Osteoblast (primary cell): ENCODE measurements around the gene CDCA5. TPM values are rescaled to one million over a fixed set of nuclear protein-coding genes. Genes with fewer than 3 reads are reported as not detected.
A peak's percentile ranks its signal among the peaks of the same experiment; 100 is the strongest.

Experiments used
- DNase-seq: peaks from one replicate; pipeline ENCODE4 v3.0.0; 2011; ENCODE audit warnings: low spot score, mixed read lengths; ENCODE audit not compliant: insufficient read length; ENCODE audit errors: missing footprints
- H2AFZ ChIP-seq: 2 replicates; pipeline ENCODE4 v1.6.0; 2011; ENCODE audit warnings: mild to moderate bottlenecking, low read length
- H3K27ac ChIP-seq: 2 replicates; pipeline ENCODE4 v1.5.1; 2011; ENCODE audit warnings: mild to moderate bottlenecking, low read depth, low read length, moderate library complexity
- H3K27me3 ChIP-seq: 2 replicates; pipeline ENCODE4 v1.6.0; 2012; ENCODE audit warnings: mild to moderate bottlenecking, control low read depth, inconsistent platforms, low read length, moderate library complexity; ENCODE audit not compliant: insufficient read depth
- H3K36me3 ChIP-seq: 2 replicates; pipeline ENCODE4 v1.5.1; 2011; ENCODE audit warnings: mild to moderate bottlenecking, low read length, control low read depth, moderate library complexity; ENCODE audit not compliant: insufficient read depth
- H3K4me1 ChIP-seq: 2 replicates; pipeline ENCODE4 v1.5.1; 2011; ENCODE audit warnings: mild to moderate bottlenecking, low read length, control low read depth, moderate library complexity; ENCODE audit not compliant: insufficient read depth
- H3K4me2 ChIP-seq: 2 replicates; pipeline ENCODE4 v1.6.0; 2011; ENCODE audit warnings: mild to moderate bottlenecking, low read length; ENCODE audit not compliant: insufficient read depth
- H3K4me3 ChIP-seq: fragments of 200-600 bp; sonication (generic); 3 replicates; pipeline ENCODE4 v1.5.1; 2012; ENCODE audit warnings: mild to moderate bottlenecking, low read length, inconsistent platforms; ENCODE audit not compliant: insufficient read depth
- H3K79me2 ChIP-seq: 2 replicates; pipeline ENCODE4 v1.6.0; 2012; ENCODE audit warnings: mild to moderate bottlenecking, low read length, control low read depth, inconsistent platforms; ENCODE audit not compliant: insufficient read depth
- H3K9me3 ChIP-seq: 2 replicates; pipeline ENCODE4 v1.5.1; 2011; ENCODE audit warnings: low read depth, low read length, control low read depth
- H4K20me1 ChIP-seq: 2 replicates; pipeline ENCODE4 v1.6.0; 2012; ENCODE audit warnings: mild to moderate bottlenecking, low read length, control low read depth; ENCODE audit not compliant: insufficient read depth
- total RNA-seq: library from RNA; depleted of rRNA; stranded (reverse); fragments of >200 nt; gene quantifications from 2 replicates; pipeline ENCODE4 v1.2.3, GENCODE V29; 2012
- TF ChIP-seq, protein P1 (sequence below): IDR thresholded peaks from 2 replicates; pipeline ENCODE4 v1.5.1; 2011; ENCODE audit warnings: mild to moderate bottlenecking, low read depth, low read length, moderate library complexity; ENCODE audit errors: extremely low read depth

The CDCA5 gene
- total RNA-seq, 1 donor, result 3.3 TPM

DNA sequence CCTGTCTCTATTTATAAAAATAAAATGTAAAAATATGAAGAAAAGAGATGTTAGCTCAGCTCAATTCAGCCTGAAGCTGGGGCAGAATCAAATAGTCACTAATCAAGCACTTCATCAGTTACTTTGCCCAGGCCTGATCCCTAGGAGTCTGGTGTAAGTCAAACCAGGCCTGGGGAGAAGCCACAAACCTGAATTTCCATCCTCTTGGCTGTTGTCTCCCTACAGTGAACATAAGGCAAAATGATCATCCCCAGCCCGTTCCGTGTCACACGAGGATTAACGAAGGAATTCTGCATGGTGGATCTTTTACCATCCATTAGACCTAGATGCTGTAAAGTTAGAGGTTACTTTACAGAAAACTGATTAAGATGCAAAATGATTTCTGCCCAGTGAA lies 19.0 kb downstream of the CDCA5 start:
- Histone ChIP-seq H3K79me2 (no peaks in the 10 kb centered on the region), H3K4me3 (no peak overlapping the region), H2AFZ (no peak overlapping the region), H3K27me3 (no peaks in the 10 kb centered on the region), H3K4me1 (no peaks in the 10 kb centered on the region), H3K36me3 (no peaks in the 10 kb centered on the region), H4K20me1 (no peaks in the 10 kb centered on the region), H3K9me3 (no peaks in the 10 kb centered on the region), H3K27ac (no peak overlapping the region), H3K4me2 (no peak overlapping the region)
- DNase-seq, result peak; percentile 3
- TF ChIP-seq, protein P1, sequence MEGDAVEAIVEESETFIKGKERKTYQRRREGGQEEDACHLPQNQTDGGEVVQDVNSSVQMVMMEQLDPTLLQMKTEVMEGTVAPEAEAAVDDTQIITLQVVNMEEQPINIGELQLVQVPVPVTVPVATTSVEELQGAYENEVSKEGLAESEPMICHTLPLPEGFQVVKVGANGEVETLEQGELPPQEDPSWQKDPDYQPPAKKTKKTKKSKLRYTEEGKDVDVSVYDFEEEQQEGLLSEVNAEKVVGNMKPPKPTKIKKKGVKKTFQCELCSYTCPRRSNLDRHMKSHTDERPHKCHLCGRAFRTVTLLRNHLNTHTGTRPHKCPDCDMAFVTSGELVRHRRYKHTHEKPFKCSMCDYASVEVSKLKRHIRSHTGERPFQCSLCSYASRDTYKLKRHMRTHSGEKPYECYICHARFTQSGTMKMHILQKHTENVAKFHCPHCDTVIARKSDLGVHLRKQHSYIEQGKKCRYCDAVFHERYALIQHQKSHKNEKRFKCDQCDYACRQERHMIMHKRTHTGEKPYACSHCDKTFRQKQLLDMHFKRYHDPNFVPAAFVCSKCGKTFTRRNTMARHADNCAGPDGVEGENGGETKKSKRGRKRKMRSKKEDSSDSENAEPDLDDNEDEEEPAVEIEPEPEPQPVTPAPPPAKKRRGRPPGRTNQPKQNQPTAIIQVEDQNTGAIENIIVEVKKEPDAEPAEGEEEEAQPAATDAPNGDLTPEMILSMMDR, result no peak

DNA sequence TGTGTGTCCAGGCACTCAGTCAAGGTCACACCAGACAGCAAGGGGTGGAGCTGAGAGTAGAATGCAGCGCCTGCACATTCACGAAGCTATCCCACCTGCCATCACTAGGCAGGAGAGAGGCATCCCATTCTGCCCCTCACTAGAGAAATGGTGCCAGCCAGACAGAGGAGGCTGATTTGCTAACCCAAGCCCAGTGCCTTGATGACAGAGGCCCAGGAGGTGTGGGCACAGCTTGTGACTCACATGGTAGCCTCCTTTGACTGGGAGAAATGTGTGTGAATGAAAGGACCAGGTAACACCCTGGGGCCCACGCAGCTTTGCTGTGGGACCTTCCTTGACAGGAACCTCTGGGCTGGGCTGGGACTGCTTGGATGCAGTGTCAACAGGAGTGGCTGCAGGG lies 20.3 kb downstream of the CDCA5 start:
- Histone ChIP-seq H3K9me3 (no peaks in the 10 kb centered on the region), H3K4me1 (no peaks in the 10 kb centered on the region), H3K27ac (no peak overlapping the region), H4K20me1 (no peaks in the 10 kb centered on the region), H3K27me3 (peaks cover 3% of the 10 kb centered on the region), H3K36me3 (no peaks in the 10 kb centered on the region), H2AFZ (no peak overlapping the region), H3K4me3 (no peak overlapping the region), H3K4me2 (no peak overlapping the region), H3K79me2 (no peaks in the 10 kb centered on the region)
- TF ChIP-seq, protein P1, result no peak
- peak; percentile 78 for DNase-seq

DNA sequence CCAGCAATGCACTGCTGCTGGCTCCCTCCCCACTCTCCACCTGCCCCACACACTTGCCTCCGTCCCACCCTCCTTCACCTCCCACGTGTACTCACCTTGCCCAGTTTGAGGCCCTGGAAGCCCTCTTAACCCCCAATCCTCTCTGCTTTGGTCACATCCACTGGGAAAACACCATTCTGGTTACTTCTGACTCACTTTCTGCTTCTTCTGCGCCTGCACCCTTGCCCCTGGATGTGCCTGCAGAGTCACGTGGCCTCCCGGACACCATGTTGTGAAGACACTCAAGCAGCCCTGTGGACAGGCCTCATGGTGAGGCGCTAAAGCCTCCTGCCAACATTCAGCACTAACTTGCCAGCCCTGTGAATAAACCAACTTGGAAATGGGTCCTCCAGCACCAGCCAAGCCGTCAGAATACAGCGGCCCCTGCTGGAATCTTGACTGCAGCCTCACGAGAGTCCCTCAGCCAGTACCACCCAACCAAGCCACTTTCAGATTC lies 22.9 kb downstream of the CDCA5 start:
- peak; percentile 71 for DNase-seq

DNA sequence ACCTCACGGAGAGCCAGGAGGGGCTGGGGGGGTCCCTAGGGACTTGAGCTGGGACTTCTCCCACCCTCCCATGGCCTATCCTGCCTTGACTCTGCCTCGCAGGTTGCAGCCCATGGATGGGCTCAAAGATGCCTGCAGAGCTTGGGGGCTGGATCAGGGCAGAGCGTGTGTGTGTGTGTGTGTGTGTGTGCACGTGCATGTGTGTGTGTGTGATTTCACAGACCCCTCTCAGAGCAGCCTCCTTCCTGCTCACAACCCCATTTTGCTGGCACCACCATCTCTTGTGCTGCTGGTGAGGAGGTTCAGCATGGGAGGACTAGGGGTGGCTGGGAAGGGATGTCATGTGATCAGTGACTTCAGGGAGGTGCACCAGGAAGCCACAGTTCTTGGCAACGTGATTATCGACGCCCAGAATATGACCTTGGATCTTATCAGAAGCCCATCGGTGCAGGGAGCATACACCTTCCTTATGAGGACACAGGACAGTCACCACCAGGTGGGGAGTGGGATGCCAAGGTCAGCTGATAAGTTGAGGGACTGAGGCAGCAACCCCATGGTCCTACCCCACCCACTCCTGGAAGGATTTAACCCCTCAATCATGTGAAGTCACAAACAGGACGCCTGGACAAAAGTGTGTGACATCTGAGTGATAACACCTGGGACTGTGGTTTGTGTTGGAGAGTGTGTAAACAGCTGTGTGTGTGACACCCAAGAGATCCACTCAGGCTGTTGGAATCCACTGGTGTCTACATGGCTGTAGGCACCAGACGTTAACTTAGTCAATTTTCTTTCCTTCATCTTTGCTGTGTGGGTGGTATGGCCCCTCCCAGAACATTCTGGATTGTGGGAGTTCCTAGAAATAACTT lies 23.6 kb downstream of the CDCA5 start:
- TF ChIP-seq, protein P1, result no peak
- Histone ChIP-seq H3K4me1 (no peaks in the 10 kb centered on the region), H3K27me3 (peaks cover 3% of the 10 kb centered on the region), H3K36me3 (no peaks in the 10 kb centered on the region), H4K20me1 (no peaks in the 10 kb centered on the region), H3K9me3 (no peaks in the 10 kb centered on the region), H3K27ac (no peak overlapping the region), H3K4me2 (no peak overlapping the region), H2AFZ (no peak overlapping the region), H3K4me3 (no peak overlapping the region), H3K79me2 (no peaks in the 10 kb centered on the region)
- DNase-seq, result peak; percentile 69

More for the DNA sequence above, 22.9 kb downstream of the CDCA5 start:
- Histone ChIP-seq H3K9me3 (no peaks in the 10 kb centered on the region), H3K27ac (no peak overlapping the region), H3K4me3 (no peak overlapping the region), H3K4me1 (no peaks in the 10 kb centered on the region), H3K79me2 (no peaks in the 10 kb centered on the region), H3K27me3 (peaks cover 3% of the 10 kb centered on the region), H3K36me3 (no peaks in the 10 kb centered on the region), H3K4me2 (no peak overlapping the region), H2AFZ (no peak overlapping the region), H4K20me1 (no peaks in the 10 kb centered on the region)
- TF ChIP-seq, protein P1, result peak; percentile 32
